Measurements from ENCODE around the gene EPS15.
A peak's percentile ranks its signal among the peaks of the same experiment; 100 is the strongest.

The EPS15 gene

GRCh38 chr1:51372561-51372960 lies 146.5 kb downstream of the EPS15 start:
- no peak for DNase-seq

DNA sequence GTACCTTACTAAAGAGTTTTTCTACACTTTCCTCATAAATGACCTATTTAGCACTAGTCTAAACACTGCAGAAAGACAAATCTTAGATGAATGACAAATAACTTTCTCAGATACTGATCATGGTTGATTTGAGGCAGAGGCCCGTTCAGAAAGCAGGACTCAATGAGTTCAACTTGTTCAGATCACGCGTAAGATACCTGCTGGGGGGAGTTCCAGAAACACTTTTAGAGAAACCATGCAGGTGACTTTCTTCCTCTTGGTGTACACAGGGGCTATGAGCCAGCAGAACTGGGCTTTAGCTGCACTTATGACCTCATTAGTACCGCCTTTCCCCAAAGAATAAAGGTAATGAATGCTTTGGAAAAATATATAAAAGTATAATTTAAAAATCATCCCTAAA lies 149.9 kb downstream of the EPS15 start:
- no peak for DNase-seq

DNA sequence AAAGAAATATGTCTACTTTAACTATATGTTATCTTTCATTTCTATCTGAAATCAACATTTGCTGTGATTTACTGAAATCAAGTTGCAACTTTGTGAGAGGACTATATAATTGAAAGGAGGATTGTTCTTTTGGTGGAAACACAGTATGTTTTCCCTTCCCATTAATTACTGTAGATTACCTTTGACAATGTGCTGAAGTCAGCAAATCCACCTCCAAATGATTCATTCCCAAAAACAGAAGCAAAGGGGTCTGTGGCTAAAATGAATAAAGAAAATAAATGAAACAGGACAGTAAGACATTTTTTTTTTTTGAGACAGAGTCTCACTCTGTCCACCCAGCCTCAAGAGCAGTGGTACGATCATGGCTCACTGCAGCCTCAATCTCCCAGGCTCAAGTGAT lies 153.3 kb downstream of the EPS15 start:
- no peak for DNase-seq

DNA sequence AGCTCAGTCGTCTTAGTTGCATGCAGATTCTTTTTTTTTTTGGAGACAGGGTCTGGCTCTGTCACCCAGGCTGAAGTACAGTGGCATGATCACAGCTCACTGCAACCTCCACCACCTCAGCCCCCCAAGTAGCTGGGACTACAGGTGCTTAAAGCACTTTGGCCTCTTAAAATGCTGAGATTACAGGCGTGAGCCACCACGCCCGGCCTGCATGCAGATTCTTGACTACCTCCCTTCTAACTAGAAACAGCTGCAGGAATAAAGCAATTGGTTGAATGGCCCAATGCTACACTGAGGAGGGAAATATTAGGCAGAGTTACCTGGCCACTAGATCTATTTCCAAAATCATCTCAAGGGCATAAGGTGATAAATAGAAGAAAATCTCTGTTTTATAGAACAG lies 159.2 kb downstream of the EPS15 start:
- DNase-seq: no peak

GRCh38 chr1:51355382-51355781 lies 163.7 kb downstream of the EPS15 start:
- DNase-seq: no peak

- no peak for DNase-seq
These were observed 164.7 kb downstream of the EPS15 start for GRCh38 chr1:51354416-51354815.

- DNase-seq: no peak
These were observed 167.2 kb downstream of the EPS15 start for GRCh38 chr1:51351907-51352306.

GRCh38 chr1:51349862-51350261 lies 169.2 kb downstream of the EPS15 start:
- DNase-seq: no peak

DNA sequence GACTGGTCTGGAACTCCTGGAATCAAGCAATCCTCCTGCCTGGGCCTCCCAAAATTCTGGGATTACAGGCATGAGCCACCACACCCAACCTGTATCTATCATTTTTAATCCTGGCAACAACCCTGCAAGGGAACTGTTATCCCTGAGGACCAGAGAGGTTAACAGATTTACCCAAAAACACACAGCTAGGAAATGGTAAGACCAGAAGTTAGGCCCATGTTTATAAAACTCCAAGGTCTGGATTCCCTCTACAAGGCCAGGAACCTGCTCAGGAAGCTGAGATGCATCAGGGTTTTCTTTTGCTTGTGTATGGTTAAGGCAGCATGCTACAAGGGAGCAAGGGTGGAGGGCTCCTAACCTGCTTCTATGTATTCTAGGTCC lies 170.9 kb downstream of the EPS15 start:
- no peak for DNase-seq

DNA sequence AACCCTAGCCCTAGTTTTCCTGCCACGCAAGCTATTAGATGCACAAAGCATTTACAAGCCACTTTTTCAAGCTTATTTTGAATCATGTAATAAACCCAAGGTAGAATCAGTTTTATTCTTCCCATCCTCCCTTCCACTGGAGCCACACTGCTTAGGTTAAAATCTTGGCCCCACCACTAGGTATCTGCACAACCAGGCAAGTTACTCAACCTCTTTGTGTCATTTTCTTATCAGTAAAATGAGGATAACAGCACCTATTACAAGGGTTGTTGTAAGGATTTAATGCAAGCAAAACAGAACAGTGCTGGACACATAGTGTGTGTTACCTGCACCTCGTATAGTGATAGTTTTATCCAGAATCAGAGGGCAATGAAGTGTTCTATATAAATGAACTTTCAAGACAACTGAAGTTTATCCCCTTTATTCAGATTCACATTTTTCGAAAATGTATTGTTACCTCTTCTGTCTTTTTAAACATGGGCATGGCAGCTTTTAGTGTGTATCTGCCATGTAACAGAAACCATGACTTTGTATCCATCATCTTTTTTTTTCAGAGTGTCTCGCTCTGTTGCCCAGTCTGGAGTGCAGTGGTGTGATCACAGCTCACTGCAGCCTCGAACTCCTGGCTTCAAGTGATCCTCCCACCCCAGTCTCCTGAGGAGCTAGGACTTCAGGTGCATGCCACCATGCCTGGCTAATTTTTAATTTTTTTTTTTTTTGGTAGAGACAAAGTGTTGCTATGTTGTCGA lies 171.5 kb downstream of the EPS15 start:
- no peak for DNase-seq

GRCh38 chr1:51346086-51346942 lies 172.8 kb downstream of the EPS15 start:
- DNase-seq: no peak

DNA sequence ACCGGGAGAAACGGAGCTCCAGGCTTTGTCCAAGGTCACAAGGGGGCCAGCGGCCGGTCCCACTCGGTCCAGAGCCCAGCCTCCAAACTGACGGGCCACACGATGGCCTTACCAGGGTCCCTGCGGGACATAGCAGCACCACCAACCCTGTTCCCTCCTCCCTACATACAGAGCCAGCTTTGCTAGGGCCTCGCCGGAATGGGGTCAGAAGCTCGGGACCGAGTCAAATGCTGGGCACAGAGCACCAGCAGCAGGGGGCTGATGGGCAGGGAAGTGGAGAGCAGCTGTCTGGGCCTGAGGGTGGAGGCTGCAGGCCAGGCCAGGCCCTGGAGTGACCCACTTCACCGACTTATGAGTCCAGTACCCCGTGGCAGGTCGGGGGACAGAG lies 173.8 kb downstream of the EPS15 start:
- no peak for DNase-seq

DNA sequence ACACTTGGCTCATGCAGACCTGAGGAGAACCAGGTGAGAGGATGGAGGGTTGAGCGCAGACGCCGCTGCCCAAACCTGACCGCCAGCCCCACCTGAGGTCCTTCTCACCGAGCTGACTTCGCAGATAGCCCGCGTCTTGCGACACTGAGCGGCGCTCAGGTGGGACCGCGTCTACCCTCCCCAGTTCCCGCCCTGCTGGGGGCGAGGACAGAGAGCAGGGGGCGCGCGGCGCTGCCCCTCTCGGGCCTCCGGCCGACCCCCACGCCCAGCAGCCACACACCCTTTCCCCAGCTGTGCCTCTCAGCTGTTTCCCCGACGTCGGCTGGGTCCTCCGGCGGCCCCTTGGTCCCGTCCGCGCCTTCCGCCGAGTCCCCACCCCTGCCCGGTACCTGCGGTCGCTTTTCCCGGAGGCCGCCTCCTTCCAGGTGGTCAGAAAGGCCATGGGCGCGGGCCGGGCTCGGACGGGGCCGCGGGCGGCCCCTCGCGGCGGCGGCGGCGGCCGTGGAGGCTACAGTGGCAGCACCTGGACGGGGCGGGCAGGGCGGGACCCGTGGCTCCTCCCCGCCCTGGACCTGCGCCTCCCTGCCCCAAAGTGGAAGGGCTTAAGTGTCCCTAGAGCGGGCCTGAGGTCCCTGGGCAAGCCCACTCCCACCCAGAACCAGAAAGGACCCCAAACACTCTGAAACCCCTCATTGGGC lies 174.3 kb downstream of the EPS15 start:
- DNase-seq: no peak

- no peak for DNase-seq
These were observed 174.8 kb downstream of the EPS15 start for GRCh38 chr1:51344276-51344601.

- no peak for DNase-seq
These were observed 175.4 kb downstream of the EPS15 start for GRCh38 chr1:51343624-51344023.

DNA sequence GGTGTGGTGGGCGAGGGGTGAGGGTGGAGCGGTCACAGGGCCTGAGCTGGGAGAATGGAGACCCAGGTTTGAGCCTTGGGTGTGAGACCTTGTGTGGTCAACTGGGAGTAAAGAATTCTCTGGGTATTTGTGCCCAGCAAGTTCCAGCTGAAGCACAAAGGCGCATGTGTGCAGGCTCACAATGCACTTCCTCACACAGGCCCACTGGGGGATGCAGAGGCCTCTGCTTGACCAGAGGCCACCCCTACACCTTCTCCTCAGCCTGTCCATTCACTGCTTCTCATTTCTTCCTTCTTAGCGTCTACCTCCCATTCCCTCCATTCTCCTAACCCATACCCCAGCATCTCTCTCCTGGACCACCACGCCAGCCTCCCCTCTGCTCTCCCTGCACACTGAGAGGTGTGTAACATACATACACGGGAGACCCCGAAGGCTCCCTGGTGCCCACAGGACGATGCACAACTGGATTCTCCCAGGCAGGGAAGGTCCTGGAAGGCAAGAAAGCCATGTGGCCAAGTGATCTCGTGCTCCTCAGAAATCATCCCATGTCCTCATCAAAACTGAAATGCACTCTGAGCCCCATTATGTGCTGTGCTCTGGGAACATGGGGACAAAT lies 176.4 kb downstream of the EPS15 start:
- no peak for DNase-seq

- DNase-seq: peak in 1 of 2 experiments; percentile 37
These were observed 177.1 kb downstream of the EPS15 start for GRCh38 chr1:51341876-51342496.

GRCh38 chr1:51340380-51340779 lies 178.7 kb downstream of the EPS15 start:
- no peak for DNase-seq

DNA sequence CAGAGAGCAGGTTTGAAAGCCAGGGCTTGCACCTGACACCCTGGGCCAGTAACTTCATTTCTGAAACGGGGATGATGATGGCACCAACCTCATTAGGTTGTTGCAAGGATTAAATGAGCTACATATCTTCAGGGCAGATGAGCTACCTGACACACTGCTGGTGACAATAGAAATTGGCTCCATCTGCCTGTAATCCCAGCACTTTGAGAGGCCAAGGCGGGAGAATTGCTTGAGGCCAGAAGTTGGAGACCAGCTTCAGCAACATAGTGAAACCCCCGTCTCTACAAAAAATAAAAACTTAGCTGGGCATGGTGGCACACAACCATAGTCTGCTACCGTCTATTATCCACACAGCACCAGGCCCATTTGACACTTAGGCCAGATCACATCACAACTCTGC lies 182.4 kb downstream of the EPS15 start:
- no peak for DNase-seq

- no peak for DNase-seq
These were observed 183.1 kb downstream of the EPS15 start for GRCh38 chr1:51336004-51336403.

GRCh38 chr1:51331206-51332100 lies 187.6 kb downstream of the EPS15 start:
- peak in 1 of 2 experiments; percentile 34 for DNase-seq

Measured in NCI-H446 (cell line).